HAP-1 (cell line): ENCODE measurements around the gene CCDC9B.

Experiments
- DNase-seq, 2 experiments: peaks; one replicate each; pipeline ENCODE4 v3.0.0-alpha.2; 2016 to 2020; ENCODE audit warnings: low spot score in 2 of 2
- H3K27me3 ChIP-seq: fragments of 250-450 bp; sonication (Bioruptor Pico); 2 replicates; pipeline ENCODE4 v1.5.1; 2020; ENCODE audit warnings: low read depth, mild to moderate bottlenecking, moderate library complexity
- H3K36me3 ChIP-seq: fragments of 250-450 bp; sonication (Bioruptor Pico); replicated peaks from 2 replicates; pipeline ENCODE4 v1.5.1; 2020; ENCODE audit warnings: mild to moderate bottlenecking
- H3K4me1 ChIP-seq: fragments of 250-450 bp; sonication (Bioruptor Pico); 2 replicates; pipeline ENCODE4 v1.5.1; 2020; ENCODE audit warnings: mild to moderate bottlenecking
- H3K4me3 ChIP-seq: fragments of 250-450 bp; sonication (Bioruptor Pico); 2 replicates; pipeline ENCODE4 v1.5.1; 2020; ENCODE audit warnings: mild to moderate bottlenecking, moderate library complexity
- H3K9me3 ChIP-seq: fragments of 250-450 bp; sonication (Bioruptor Pico); 2 replicates; pipeline ENCODE4 v1.5.1; 2020; ENCODE audit warnings: mild to moderate bottlenecking, moderate library complexity
- in situ Hi-C: fragments of 300-500 bp; cut with MboI; formaldehyde crosslinking; loops from 3 replicates; pipeline ENCODE4 v1.14.3; 2020; ENCODE audit warnings: low sequenced_read_pairs, inconsistent platforms, mixed read lengths

CCDC9B gene

DNA sequence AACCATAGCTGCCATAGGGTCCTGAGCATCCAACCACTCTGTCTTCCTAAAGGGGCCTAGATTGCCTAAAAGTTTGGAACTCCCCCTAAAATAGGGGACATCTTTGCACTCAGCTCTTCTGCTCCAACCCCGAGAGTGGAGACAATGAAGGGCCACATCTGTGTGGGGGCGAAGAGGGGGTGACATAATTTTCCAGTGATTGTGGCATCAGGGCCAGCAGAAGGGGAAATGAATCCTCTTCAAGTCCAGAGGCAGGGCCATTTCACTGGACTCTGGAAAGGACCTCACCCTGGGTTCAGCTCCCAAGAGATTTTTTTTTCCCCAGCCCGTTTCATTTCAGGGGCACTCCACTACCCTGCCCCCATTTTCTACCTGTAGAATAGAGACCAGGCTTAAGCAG, 53.2 kb downstream of the CCDC9B start:
- Histone ChIP-seq H3K9me3 (no peaks in the 10 kb centered on the region), H3K4me3 (no peak overlapping the region), H3K4me1 (peaks cover 17% of the 10 kb centered on the region), H3K36me3 (no peaks in the 10 kb centered on the region), H3K27me3 (no peaks in the 10 kb centered on the region)
- no peak for DNase-seq
- in situ Hi-C loops, result no loop called here

GRCh38 chr15:40286794-40287193, 53.9 kb downstream of the CCDC9B start:
- H3K9me3 ChIP-seq, result no peaks in the 10 kb centered on the region
- DNase-seq, result no peak
- H3K4me1 ChIP-seq, result peaks cover 17% of the 10 kb centered on the region
- no peak overlapping the region for H3K4me3 ChIP-seq
- H3K36me3 ChIP-seq, result no peaks in the 10 kb centered on the region
- in situ Hi-C loops, result no loop called here
- no peaks in the 10 kb centered on the region for H3K27me3 ChIP-seq

- Histone ChIP-seq H3K4me1 (peaks cover 17% of the 10 kb centered on the region), H3K9me3 (no peaks in the 10 kb centered on the region), H3K36me3 (no peaks in the 10 kb centered on the region), H3K4me3 (no peak overlapping the region), H3K27me3 (no peaks in the 10 kb centered on the region)
- in situ Hi-C loops, result no loop called here
- DNase-seq, result no peak
Measured at GRCh38 chr15:40286061-40286532, 54.6 kb downstream of the CCDC9B start.

DNA sequence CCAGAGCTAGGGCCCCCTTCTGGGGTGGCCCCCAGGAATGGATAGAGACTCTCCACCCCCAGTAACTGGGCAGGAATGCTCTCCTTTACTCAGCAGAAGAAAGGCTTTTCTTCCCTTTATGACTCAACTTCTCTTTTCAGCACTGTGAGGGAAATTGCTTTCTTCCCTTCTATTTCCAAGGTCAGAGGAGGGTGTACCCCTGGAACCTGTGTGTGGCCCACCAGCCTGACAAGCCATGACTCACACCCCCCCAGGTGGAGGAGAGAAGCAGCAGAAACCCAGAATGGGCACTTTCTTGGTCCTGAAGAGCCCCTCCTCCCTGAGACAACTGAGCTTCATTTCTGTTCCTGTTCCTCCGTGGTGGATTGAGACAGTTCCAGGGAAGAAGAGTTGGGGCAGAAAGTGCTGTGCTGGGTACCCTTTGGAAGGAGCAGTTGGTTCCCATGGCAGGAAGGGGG, 55.2 kb downstream of the CCDC9B start:
- in situ Hi-C loops, result no loop called here

GRCh38 chr15:40285151-40285550, 55.6 kb downstream of the CCDC9B start:
- no peaks in the 10 kb centered on the region for H3K27me3 ChIP-seq
- no peak for DNase-seq
- in situ Hi-C loops, result no loop called here
- no peaks in the 10 kb centered on the region for H3K9me3 ChIP-seq
- no peak overlapping the region for H3K4me3 ChIP-seq
- peaks cover 17% of the 10 kb centered on the region for H3K4me1 ChIP-seq
- no peaks in the 10 kb centered on the region for H3K36me3 ChIP-seq

More for the DNA sequence above, 55.2 kb downstream of the CCDC9B start:
- Histone ChIP-seq H3K36me3 (no peaks in the 10 kb centered on the region), H3K9me3 (no peaks in the 10 kb centered on the region), H3K4me1 (peaks cover 17% of the 10 kb centered on the region), H3K4me3 (no peak overlapping the region), H3K27me3 (no peaks in the 10 kb centered on the region)
- no peak for DNase-seq

GRCh38 chr15:40283615-40284300, 57.0 kb downstream of the CCDC9B start:
- Histone ChIP-seq H3K27me3 (no peaks in the 10 kb centered on the region), H3K4me3 (no peak overlapping the region), H3K9me3 (no peaks in the 10 kb centered on the region), H3K4me1 (peaks cover 17% of the 10 kb centered on the region), H3K36me3 (no peaks in the 10 kb centered on the region)
- no peak for DNase-seq
- in situ Hi-C loops, result no loop called here

DNA sequence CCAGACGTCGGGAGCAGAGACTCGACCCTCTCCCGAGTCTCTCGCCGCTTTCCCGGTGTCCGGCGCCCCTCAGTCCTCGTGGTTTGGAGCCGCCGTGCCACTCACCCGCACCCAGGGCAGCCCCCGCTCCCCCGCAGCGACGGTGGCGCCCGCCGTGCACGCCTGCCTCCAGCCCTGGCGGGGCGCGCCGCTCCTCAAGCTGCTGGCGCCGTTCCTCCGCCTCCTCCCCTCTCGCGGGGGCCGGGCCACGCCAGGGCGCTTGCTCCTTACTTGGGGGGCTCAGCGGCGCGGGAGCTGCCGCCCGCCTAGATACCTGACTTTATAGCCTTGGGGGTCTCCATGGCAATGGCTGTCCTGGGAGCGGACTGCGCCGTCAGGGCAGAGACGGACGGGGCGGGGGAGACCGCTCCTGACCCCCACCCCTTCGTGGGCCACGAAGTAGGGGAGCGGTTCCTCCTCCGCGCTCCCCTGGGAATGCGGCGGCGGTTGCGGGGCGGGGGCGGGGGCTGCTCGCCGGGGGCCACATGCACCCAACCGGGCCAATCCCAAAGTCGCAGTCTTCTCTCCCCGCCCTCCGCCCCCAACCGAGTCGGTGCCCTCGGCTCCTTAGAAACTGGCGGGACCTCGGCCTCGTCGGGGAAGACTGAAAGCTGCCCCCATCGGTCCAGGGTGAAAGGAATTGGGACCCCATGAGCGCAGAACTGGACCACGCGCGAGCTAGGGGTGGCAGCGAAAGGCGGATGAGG, 57.7 kb downstream of the CCDC9B start, which contains the start of gene ANKRD63:
Gene ANKRD63, minus strand, starts transcription at position 196 of the 746 bp plus-strand sequence. CDS start 478 bp downstream, outside the sequence.
- H3K36me3 ChIP-seq, result no peaks in the 10 kb centered on the region
- H3K9me3 ChIP-seq, result no peaks in the 10 kb centered on the region
- in situ Hi-C loops, result no loop called here
- H3K4me3 ChIP-seq, result peak within 1 kb of the TSS; percentile 42
- no peaks in the 10 kb centered on the region for H3K27me3 ChIP-seq
- H3K4me1 ChIP-seq, result peaks cover 15% of the 10 kb centered on the region
- DNase-seq, result peak in 1 of 2 experiments; percentile 57

GRCh38 chr15:40282147-40282868, 58.4 kb downstream of the CCDC9B start:
- DNase-seq, result peak; percentile 27 to 74
- H3K4me3 ChIP-seq, result peak overlapping the region; percentile 42
- no peaks in the 10 kb centered on the region for H3K9me3 ChIP-seq
- in situ Hi-C loops, result no loop called here
- H3K27me3 ChIP-seq, result no peaks in the 10 kb centered on the region
- H3K4me1 ChIP-seq, result peaks cover 12% of the 10 kb centered on the region
- H3K36me3 ChIP-seq, result no peaks in the 10 kb centered on the region

- Histone ChIP-seq H3K36me3 (no peaks in the 10 kb centered on the region), H3K4me3 (peak overlapping the region; percentile 42; the same call in 1 of the 2 replicates), H3K4me1 (peaks cover 12% of the 10 kb centered on the region), H3K27me3 (no peaks in the 10 kb centered on the region), H3K9me3 (no peaks in the 10 kb centered on the region)
- in situ Hi-C loops, result no loop called here
- no peak for DNase-seq
Measured at GRCh38 chr15:40281801-40282146, 59.0 kb downstream of the CCDC9B start.
